Esophagus muscularis mucosa (tissue), 4 donors: ENCODE results near the gene OR52I1. TPM values are rescaled to one million over a fixed set of nuclear protein-coding genes. Genes with fewer than 3 reads are reported as not detected.

ENCODE experiments used
- DNase-seq: peaks from one replicate; pipeline ENCODE4 v3.0.0-alpha.2; 2017; ENCODE audit errors: extremely low spot score
- H3K27ac ChIP-seq, 4 donors: fragments of 200-600 bp; sonication (generic); replicated peaks in 1 of 4; 1 replicate in 3 of 4; 2 replicates in 1 of 4; pipeline ENCODE4 v1.5.1; 2016 to 2019; ENCODE audit warnings: mild to moderate bottlenecking in 1 of 4
- H3K27me3 ChIP-seq, 4 donors: fragments of 200-600 bp; sonication (generic); one replicate each; pipeline versions ENCODE4 v1.5.1 to v1.6.0; 2016 to 2019
- H3K36me3 ChIP-seq, 4 donors: fragments of 200-600 bp; sonication (generic); one replicate each; pipeline ENCODE4 v1.5.1; 2016 to 2019
- H3K4me1 ChIP-seq, 4 donors: fragments of 200-600 bp; sonication (generic); one replicate each; pipeline ENCODE4 v1.5.1; 2016 to 2019
- H3K4me3 ChIP-seq, 4 donors: fragments of 200-600 bp; sonication (generic); 1 replicate in 2 of 4; 2 replicates in 2 of 4; pipeline ENCODE4 v1.5.1; 2016 to 2019; ENCODE audit warnings: mild to moderate bottlenecking in 4 of 4, moderate library complexity in 1 of 4
- H3K9me3 ChIP-seq, 4 donors: fragments of 200-600 bp; sonication (generic); 1 replicate in 3 of 4; 2 replicates in 1 of 4; pipeline ENCODE4 v1.5.1; 2016 to 2019
- EP300 ChIP-seq: sonication (generic); formaldehyde crosslinking; IDR thresholded peaks from one replicate; pipeline ENCODE4 v1.6.1; 2017; ENCODE audit warnings: antibody characterized with exemption
- POLR2A ChIP-seq: fragments of 450-650 bp; IDR thresholded peaks from one replicate; pipeline ENCODE4 v1.6.1; 2017; ENCODE audit warnings: antibody characterized with exemption, moderate library complexity, mild to moderate bottlenecking, low read depth
- POLR2AphosphoS5 ChIP-seq, 2 donors: sonication (generic); formaldehyde crosslinking; IDR thresholded peaks; one replicate each; pipeline ENCODE4 v1.6.1; 2017; ENCODE audit warnings: antibody characterized with exemption in 2 of 2
- WGBS: methylation state at CpG from one replicate; pipeline ENCODE4 v1.1.5; 2018; 5-methylcytosine and 5-hydroxymethylcytosine counted together
- intact Hi-C: fragments of 100-400 bp; cut with DNase I; formaldehyde crosslinking; loops from one replicate; pipeline ENCODE4 v1.15.1; 2023
- total RNA-seq, 4 donors: library from RNA; depleted of rRNA; stranded (reverse); fragments of >200 nt; gene quantifications; one replicate each; pipeline versions ENCODE4 v1.1.0 to v1.2.1, GENCODE V29; 2016
- TF ChIP-seq, protein P1 (sequence below), 3 experiments: fragments of 200-600 bp in 2 of 3; fragments of 450-650 bp in 1 of 3; sonication (generic) in 2 of 3; IDR thresholded peaks; one replicate each; pipeline ENCODE4 v1.5.1; 2017 to 2019; ENCODE audit warnings: antibody characterized with exemption in 3 of 3, mild to moderate bottlenecking in 2 of 3, moderate library complexity in 1 of 3

Gene OR52I1
- total RNA-seq, 4 donors from 2014 or later, result not detected

DNA sequence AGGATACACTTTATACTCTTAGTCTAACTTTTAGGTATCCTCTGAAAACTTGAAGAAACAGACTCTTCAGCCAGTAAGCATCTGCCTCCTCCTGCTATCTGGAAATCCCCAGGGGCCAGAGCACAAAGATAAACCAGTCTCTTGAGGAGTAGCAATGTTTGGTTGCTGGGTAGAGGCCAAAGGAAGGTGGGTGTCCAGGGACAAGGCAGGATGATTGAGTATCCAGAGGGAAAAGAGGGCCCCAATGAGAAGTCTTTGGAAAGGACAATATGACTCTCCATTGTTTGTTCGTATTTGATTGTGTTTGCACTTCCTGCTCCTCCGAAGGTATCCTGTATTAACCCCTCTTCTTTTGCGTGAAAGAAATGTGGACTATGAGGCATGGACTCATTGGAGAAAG lies 4.8 kb upstream of the OR52I1 start:
- Histone ChIP-seq H3K4me3 (no peak overlapping the region), H3K27ac (no peak overlapping the region), H3K36me3 (no peaks in the 10 kb centered on the region), H3K9me3 (no peaks in the 10 kb centered on the region), H3K4me1 (no peaks in the 10 kb centered on the region), H3K27me3 (peaks cover 0 to 14% (median 0%) of the 10 kb centered on the region in 4 donors)
- intact Hi-C loops, result no loop called here
- DNase-seq, result no peak
- TF ChIP-seq POLR2AphosphoS5 (IDR thresholded peaks at IDR 0.05) (no peak), EP300 (no peak)
- WGBS, result 61% methylated on average over 3 of the region's 3 CpGs

DNA sequence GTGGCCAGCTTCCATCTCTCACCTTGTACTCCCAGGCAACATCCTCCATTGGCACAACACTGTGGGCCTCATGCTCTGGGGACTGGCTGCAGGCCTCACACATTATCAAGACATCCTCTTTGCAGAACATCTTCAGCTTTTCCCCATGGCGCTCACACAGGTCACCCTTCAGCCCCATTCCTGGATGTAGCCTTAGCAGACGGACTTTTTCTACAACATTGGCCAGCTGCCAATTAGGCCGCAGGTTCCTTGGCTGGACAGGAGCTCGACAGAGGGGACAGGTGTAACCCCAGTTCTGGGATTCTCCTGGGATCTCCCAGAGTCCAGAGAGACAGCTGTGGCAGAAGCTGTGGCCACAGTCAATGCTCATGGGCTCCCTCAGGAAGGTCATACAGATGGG lies 11.2 kb downstream of the OR52I1 start:
- Histone ChIP-seq H3K9me3 (no peaks in the 10 kb centered on the region), H3K36me3 (peaks cover 22 to 55% (median 50%) of the 10 kb centered on the region in 4 donors), H3K4me1 (peaks cover 15 to 34% (median 21%) of the 10 kb centered on the region in 4 donors), H3K4me3 (no peak overlapping the region), H3K27ac (no peak overlapping the region), H3K27me3 (no peaks in the 10 kb centered on the region)
- 100% methylated on average over 2 of the region's 4 CpGs for WGBS
- peak; percentile 62 for DNase-seq
- intact Hi-C loops, result no loop called here
- TF ChIP-seq POLR2AphosphoS5 (IDR thresholded peaks at IDR 0.05), result no peak
- TF ChIP-seq EP300, result no peak
- no peak for TF ChIP-seq POLR2A
- TF ChIP-seq, protein P1, sequence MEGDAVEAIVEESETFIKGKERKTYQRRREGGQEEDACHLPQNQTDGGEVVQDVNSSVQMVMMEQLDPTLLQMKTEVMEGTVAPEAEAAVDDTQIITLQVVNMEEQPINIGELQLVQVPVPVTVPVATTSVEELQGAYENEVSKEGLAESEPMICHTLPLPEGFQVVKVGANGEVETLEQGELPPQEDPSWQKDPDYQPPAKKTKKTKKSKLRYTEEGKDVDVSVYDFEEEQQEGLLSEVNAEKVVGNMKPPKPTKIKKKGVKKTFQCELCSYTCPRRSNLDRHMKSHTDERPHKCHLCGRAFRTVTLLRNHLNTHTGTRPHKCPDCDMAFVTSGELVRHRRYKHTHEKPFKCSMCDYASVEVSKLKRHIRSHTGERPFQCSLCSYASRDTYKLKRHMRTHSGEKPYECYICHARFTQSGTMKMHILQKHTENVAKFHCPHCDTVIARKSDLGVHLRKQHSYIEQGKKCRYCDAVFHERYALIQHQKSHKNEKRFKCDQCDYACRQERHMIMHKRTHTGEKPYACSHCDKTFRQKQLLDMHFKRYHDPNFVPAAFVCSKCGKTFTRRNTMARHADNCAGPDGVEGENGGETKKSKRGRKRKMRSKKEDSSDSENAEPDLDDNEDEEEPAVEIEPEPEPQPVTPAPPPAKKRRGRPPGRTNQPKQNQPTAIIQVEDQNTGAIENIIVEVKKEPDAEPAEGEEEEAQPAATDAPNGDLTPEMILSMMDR (IDR thresholded peaks at IDR 0.05), result no peak

DNA sequence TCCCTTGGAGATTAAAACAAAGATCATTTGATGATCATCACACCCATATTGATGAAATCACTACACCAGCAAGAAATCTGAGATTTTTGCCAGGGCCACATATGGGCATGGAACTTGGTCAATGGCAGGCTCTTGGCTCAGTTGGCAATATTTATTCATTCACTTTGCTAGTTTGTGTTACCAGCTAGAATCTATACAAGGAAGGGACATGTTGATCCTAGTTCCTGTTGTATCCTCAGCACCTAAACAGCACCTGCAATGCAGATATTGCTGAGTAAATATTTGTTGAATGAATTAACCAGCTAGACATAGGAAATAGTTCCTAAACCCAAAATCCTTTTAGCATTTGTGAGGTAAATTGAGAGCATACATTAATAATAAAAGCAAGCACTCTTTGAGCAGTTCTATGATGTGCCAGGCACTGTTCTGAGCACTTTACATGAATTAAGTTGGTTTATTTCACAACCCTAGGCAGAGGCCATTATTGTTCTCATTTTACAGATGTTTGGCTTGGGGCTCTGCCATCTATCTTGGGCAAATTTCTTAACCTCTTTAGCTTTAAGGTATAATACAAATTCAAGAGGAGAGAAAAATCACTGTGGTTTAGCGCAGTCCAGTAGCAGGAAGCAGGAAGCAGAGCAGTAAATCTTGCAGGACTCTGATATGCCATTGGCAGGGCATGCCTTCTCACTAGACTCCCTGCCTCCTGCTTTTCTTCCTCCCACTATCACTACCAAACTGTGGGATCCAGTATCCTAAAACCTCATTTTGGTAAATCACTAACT lies 12.6 kb downstream of the OR52I1 start:
- Histone ChIP-seq H3K4me3 (peak overlapping the region; percentile 71 to 77 (median 74)), H3K27me3 (no peaks in the 10 kb centered on the region), H3K27ac (no peak overlapping the region), H3K9me3 (no peaks in the 10 kb centered on the region), H3K4me1 (peaks cover 16 to 34% (median 21%) of the 10 kb centered on the region in 4 donors), H3K36me3 (peaks cover 8 to 42% (median 37%) of the 10 kb centered on the region in 4 donors)
- intact Hi-C loops, result no loop called here
- peak; percentile 5 for DNase-seq
- WGBS, result 68% methylated on average over 1 of the region's 1 CpG
- TF ChIP-seq POLR2AphosphoS5 (IDR thresholded peaks at IDR 0.05) (no peak), POLR2A (no peak), EP300 (no peak)
- TF ChIP-seq, protein P1 (IDR thresholded peaks at IDR 0.05), result no peak

DNA sequence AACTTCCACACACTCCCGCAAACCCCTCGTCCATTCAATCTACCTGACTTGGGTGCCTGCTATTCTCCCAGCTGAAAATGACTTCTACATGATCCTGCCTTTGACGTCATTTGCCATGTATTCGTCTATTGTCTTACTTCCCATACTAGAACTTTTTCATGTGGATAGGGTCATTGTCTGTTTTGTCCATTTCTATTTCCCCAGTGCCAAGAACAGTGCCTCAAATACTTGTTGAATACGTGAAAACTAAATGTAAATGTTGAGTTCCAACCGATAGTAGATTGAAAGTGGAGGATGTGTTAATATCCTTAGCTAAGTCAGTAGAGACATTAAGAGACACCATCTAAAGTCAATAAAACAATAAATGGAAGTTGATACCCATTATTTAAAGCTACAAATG lies 13.3 kb downstream of the OR52I1 start:
- intact Hi-C loops, result no loop called here
- H3K27me3 ChIP-seq, result no peaks in the 10 kb centered on the region
- H3K27ac ChIP-seq, result peak overlapping the region; percentile 90 to 95 (median 90)
- DNase-seq, result no peak
- peak overlapping the region; percentile 71 to 77 (median 74) for H3K4me3 ChIP-seq
- WGBS, result 32% methylated on average over 6 of the region's 6 CpGs
- peaks cover 1 to 35% (median 30%) of the 10 kb centered on the region in 4 donors for H3K36me3 ChIP-seq
- TF ChIP-seq POLR2A (no peak), EP300 (no peak), POLR2AphosphoS5 (IDR thresholded peaks at IDR 0.05) (no peak)
- TF ChIP-seq, protein P1 (IDR thresholded peaks at IDR 0.05), result no peak
- peaks cover 16 to 34% (median 21%) of the 10 kb centered on the region in 4 donors for H3K4me1 ChIP-seq
- no peaks in the 10 kb centered on the region for H3K9me3 ChIP-seq

DNA sequence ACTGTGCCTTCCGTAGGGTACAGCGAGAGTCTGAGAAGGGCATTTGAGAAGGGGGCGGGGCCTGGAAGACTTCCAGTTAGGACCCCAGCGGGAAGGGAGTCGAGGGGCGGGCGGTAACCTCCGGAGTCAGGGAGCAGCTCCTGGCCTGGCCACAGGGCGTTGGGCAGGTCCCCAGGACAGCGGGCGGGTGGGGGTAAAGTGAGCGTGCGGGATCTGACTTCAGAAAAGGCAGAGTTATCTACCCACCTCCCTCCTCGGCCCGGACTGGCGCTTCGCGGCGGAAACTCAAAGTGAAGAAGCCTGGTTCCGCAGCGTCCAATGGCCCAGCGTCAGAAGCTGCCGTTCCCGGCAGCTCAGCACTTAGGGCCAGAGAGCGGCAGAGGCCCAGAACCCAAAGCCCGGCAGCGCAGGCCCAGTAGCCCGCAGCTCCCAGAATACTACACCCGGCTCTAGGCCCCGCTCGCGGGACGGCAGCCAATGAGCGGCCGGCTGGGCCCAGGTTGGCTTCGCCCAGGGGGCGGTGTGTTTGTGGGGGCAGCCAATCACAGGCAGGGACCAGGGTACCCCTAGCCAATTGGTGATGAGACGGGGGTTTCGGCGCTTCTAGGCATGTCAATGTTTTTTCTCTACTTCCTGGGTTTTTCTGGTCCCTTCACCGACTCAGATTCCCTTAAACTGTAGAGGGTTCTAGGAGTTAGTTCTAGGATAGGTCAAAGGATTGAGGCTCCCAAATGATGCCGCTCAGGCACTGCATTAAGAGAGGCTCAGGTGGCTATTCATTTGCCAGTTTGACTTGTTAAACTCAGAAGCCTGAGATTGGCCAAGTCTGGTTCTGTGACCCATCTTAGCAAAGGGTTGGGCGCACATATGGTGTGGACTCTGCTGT lies 14.2 kb downstream of the OR52I1 start, which contains the start of gene TRIM68:
TSS of gene TRIM68 (minus strand) at position 451 of the 886 bp plus-strand sequence. CDS start 2,727 bp downstream, outside the sequence.
- H3K36me3 ChIP-seq, result peaks cover 0 to 26% (median 21%) of the 10 kb centered on the region in 4 donors
- no peaks in the 10 kb centered on the region for H3K27me3 ChIP-seq
- H3K4me1 ChIP-seq, result peaks cover 16 to 34% (median 21%) of the 10 kb centered on the region in 4 donors
- 5% methylated on average over 39 of the region's 43 CpGs for WGBS
- DNase-seq, result peak; percentile 99
- H3K27ac ChIP-seq, result peak within 1 kb of the TSS; percentile 90 to 95 (median 90)
- TF ChIP-seq EP300 (no peak), POLR2AphosphoS5 (IDR thresholded peaks at IDR 0.05) (peak; percentile 79 to 83), POLR2A (no peak)
- TF ChIP-seq, protein P1 (IDR thresholded peaks at IDR 0.05), result peak in 2 of 3 experiments; percentile 9 to 10
- no peaks in the 10 kb centered on the region for H3K9me3 ChIP-seq
- H3K4me3 ChIP-seq, result peak within 1 kb of the TSS; percentile 71 to 77 (median 74)
- intact Hi-C loops, result no loop called here
